ENCODE data around the gene EFNA3. TPM values are rescaled to one million over a fixed set of nuclear protein-coding genes. Genes with fewer than 3 reads are reported as not detected.

EFNA3 gene
- total RNA-seq, 2 experiments from 2014 or later, result 0.22 to 0.47 TPM

- peak overlapping the region; percentile 65 to 76 for H3K27ac ChIP-seq (ENCODE audit: low read depth in 1 of 2, low read length in 2 of 2)
- Mint-ChIP-seq H3K4me1 (ENCODE audit: low read depth) (peaks cover 50% of the 10 kb centered on the region), H3K36me3 (ENCODE audit: low read depth) (peaks cover 3% of the 10 kb centered on the region), H3K27me3 (peaks cover 36% of the 10 kb centered on the region), H3K9me3 (no peaks in the 10 kb centered on the region), H3K27ac (peak overlapping the region; percentile 82), H3K4me3 (peak overlapping the region; percentile 89)
- H3K9me3 ChIP-seq (ENCODE audit: control insufficient read depth in 1 of 2, insufficient read depth in 1 of 2, low read length in 2 of 2), result peaks cover 0 to 22% of the 10 kb centered on the region in 2 experiments
- no peak for TF ChIP-seq CTCF (IDR thresholded peaks at IDR 0.05)
- H3K4me3 ChIP-seq (ENCODE audit: low read length), result peak overlapping the region; percentile 92
- CTCF ChIA-PET, result interaction anchor here (0.9 to 3.0 kb wide), 22 partner anchors 8 to 606 kb away, joined by 3 to 78 read pairs (median 6); partner anchors contain the start of genes ADAM15, EFNA4, FLAD1 and KRTCAP2
- H3K4me1 ChIP-seq (ENCODE audit: insufficient read depth, low read length), result peaks cover 60% of the 10 kb centered on the region
- DNase-seq, result peak in 13 of 14 experiments; percentile 51 to 90 (median 73)
- peaks cover 35 to 39% of the 10 kb centered on the region in 2 experiments for H3K27me3 ChIP-seq (ENCODE audit: control insufficient read depth in 1 of 2, insufficient read depth in 2 of 2, low read length in 2 of 2)
- intact Hi-C loops (cut with DNase I, micrococcal nuclease), result loop anchor here (2.0 to 10.0 kb wide), 9 partner anchors 15 to 761 kb away; partner anchors contain the start of genes UBE2Q1 (in 2 of the 2), AQP10 (in 1 of the 2), ATP8B2 (in 1 of the 2) and IL6R (in 1 of the 2)
- no peaks in the 10 kb centered on the region for H3K36me3 ChIP-seq (ENCODE audit: insufficient read depth, low read length)
- peak; percentile 37 for ATAC-seq (ENCODE audit: poor library complexity)
- POLR2A ChIA-PET, result interaction anchor here (0.6 to 2.2 kb wide), 21 partner anchors 10 to 526 kb away, joined by 3 to 23 read pairs (median 6); partner anchors contain the start of genes ADAM15, CLK2, EFNA4 and FLAD1
Observed at GRCh38 chr1:155085504-155086127, 7.0 kb downstream of the EFNA3 start.

GRCh38 chr1:155086128-155086741, 7.6 kb downstream of the EFNA3 start:
- Mint-ChIP-seq H3K4me1 (ENCODE audit: low read depth) (peaks cover 48% of the 10 kb centered on the region), H3K4me3 (peak overlapping the region; percentile 83), H3K27ac (peak overlapping the region; percentile 82), H3K36me3 (ENCODE audit: low read depth) (peaks cover 3% of the 10 kb centered on the region), H3K27me3 (peaks cover 33% of the 10 kb centered on the region), H3K9me3 (no peaks in the 10 kb centered on the region)
- TF ChIP-seq CTCF (IDR thresholded peaks at IDR 0.05), result peak; percentile 99
- peak; percentile 69 to 91 (median 78) for DNase-seq
- H3K4me3 ChIP-seq (ENCODE audit: low read length), result peak overlapping the region; percentile 92
- peaks cover 57% of the 10 kb centered on the region for H3K4me1 ChIP-seq (ENCODE audit: insufficient read depth, low read length)
- peaks cover 29 to 32% of the 10 kb centered on the region in 2 experiments for H3K27me3 ChIP-seq (ENCODE audit: control insufficient read depth in 1 of 2, insufficient read depth in 2 of 2, low read length in 2 of 2)
- H3K9me3 ChIP-seq (ENCODE audit: control insufficient read depth in 1 of 2, insufficient read depth in 1 of 2, low read length in 2 of 2), result peaks cover 0 to 15% of the 10 kb centered on the region in 2 experiments
- ATAC-seq (ENCODE audit: poor library complexity), result peak; percentile 19
- POLR2A ChIA-PET, result interaction anchor here (0.9 to 2.2 kb wide), 5 partner anchors 16 to 527 kb away, joined by 3 to 17 read pairs (median 9); partner anchors contain the start of genes ADAM15, KRTCAP2 and TRIM46
- intact Hi-C loops (cut with DNase I, micrococcal nuclease), result loop anchor here (2.0 to 10.0 kb wide), 6 partner anchors 45 to 761 kb away; partner anchors contain the start of genes AQP10 (in 1 of the 2), ATP8B2 (in 1 of the 2), IL6R (in 1 of the 2) and PBXIP1 (in 1 of the 2)
- CTCF ChIA-PET, result interaction anchor here (0.6 to 3.0 kb wide), 10 partner anchors 8 to 606 kb away, joined by 3 to 78 read pairs (median 5); partner anchors contain the start of genes EFNA4 and KRTCAP2
- H3K36me3 ChIP-seq (ENCODE audit: insufficient read depth, low read length), result no peaks in the 10 kb centered on the region
- no peak overlapping the region for H3K27ac ChIP-seq (ENCODE audit: low read depth in 1 of 2, low read length in 2 of 2)

GRCh38 chr1:155086856-155087535, 8.4 kb downstream of the EFNA3 start:
- Mint-ChIP-seq H3K36me3 (ENCODE audit: low read depth) (peaks cover 3% of the 10 kb centered on the region), H3K27me3 (peaks cover 26% of the 10 kb centered on the region), H3K4me3 (peak overlapping the region; percentile 66), H3K4me1 (ENCODE audit: low read depth) (peaks cover 46% of the 10 kb centered on the region), H3K9me3 (no peaks in the 10 kb centered on the region), H3K27ac (no peak overlapping the region)
- ATAC-seq (ENCODE audit: poor library complexity) (no peak), DNase-seq (no peak)
- Histone ChIP-seq H3K4me3 (ENCODE audit: low read length) (no peak overlapping the region), H3K27me3 (ENCODE audit: control insufficient read depth in 1 of 2, insufficient read depth in 2 of 2, low read length in 2 of 2) (peaks cover 24 to 25% of the 10 kb centered on the region in 2 experiments), H3K9me3 (ENCODE audit: control insufficient read depth in 1 of 2, insufficient read depth in 1 of 2, low read length in 2 of 2) (peaks cover 0 to 15% of the 10 kb centered on the region in 2 experiments), H3K4me1 (ENCODE audit: insufficient read depth, low read length) (peaks cover 55% of the 10 kb centered on the region), H3K36me3 (ENCODE audit: insufficient read depth, low read length) (no peaks in the 10 kb centered on the region), H3K27ac (ENCODE audit: low read depth in 1 of 2, low read length in 2 of 2) (no peak overlapping the region)
- intact Hi-C loops (cut with DNase I, micrococcal nuclease), result loop anchor here (2.0 to 10.0 kb wide), 6 partner anchors 44 to 762 kb away; partner anchors contain the start of genes AQP10 (in 1 of the 2), ATP8B2 (in 1 of the 2), IL6R (in 1 of the 2) and PBXIP1 (in 1 of the 2)
- ChIA-PET CTCF (interaction anchor here (0.6 to 3.0 kb wide), 9 partner anchors 9 to 119 kb away, joined by 3 to 78 read pairs (median 6); partner anchors contain the start of genes EFNA4 and KRTCAP2), POLR2A (no interaction called here)
- TF ChIP-seq CTCF (IDR thresholded peaks at IDR 0.05), result no peak

Measured in CD4-positive, alpha-beta T cell (primary cell).